Measurements from ENCODE around the gene VPS51.

DNA sequence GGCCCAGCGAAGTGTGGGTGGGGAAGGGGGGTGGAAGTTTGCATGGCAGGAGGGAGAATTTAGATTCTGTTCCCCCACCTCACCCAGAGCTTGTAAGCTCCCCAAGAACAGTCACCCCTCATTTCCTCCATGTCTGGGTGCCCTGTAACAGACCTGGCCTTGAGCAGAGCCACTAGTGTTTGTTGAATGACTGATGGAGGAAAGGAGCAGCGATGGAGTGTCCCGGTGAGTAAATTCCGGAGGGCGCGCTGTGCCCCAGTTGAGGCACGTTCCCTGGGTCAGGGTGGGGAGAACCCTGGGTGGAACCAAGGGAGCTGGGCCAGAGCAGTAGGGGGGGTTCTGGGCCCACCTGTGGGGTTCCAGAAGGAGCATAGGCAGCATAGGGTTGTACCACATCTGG, 38.5 kb upstream of the VPS51 start:
- TF ChIP-seq, protein P1, sequence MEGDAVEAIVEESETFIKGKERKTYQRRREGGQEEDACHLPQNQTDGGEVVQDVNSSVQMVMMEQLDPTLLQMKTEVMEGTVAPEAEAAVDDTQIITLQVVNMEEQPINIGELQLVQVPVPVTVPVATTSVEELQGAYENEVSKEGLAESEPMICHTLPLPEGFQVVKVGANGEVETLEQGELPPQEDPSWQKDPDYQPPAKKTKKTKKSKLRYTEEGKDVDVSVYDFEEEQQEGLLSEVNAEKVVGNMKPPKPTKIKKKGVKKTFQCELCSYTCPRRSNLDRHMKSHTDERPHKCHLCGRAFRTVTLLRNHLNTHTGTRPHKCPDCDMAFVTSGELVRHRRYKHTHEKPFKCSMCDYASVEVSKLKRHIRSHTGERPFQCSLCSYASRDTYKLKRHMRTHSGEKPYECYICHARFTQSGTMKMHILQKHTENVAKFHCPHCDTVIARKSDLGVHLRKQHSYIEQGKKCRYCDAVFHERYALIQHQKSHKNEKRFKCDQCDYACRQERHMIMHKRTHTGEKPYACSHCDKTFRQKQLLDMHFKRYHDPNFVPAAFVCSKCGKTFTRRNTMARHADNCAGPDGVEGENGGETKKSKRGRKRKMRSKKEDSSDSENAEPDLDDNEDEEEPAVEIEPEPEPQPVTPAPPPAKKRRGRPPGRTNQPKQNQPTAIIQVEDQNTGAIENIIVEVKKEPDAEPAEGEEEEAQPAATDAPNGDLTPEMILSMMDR (optimal IDR thresholded peaks at IDR 0.05 in 1 of 3, IDR thresholded peaks at IDR 0.05 in 1 of 3, conservative IDR thresholded peaks at IDR 0.05 in 1 of 3; ENCODE audit: extremely low read depth in 1 of 3, insufficient read depth in 2 of 3, low read length in 3 of 3), result no peak
- no peak for TF ChIP-seq EZH2 (IDR thresholded peaks at IDR 0.05; ENCODE audit: low read length)
